GM18907 (cell line): ENCODE measurements around the gene GTF2IRD2.
"Not testable (repeated sequence)": the region's sequence is repeated elsewhere in the genome, so short reads cannot be mapped to it uniquely, and the experiment has no call there.

ENCODE experiments used
- ATAC-seq: cut with Tn5 transposase; IDR thresholded peaks from one replicate; pipeline ENCODE4 v1.9.1; 2021; ENCODE audit warnings: mild to moderate bottlenecking, moderate library complexity; ENCODE audit not compliant: unreplicated experiment

GTF2IRD2 gene

DNA sequence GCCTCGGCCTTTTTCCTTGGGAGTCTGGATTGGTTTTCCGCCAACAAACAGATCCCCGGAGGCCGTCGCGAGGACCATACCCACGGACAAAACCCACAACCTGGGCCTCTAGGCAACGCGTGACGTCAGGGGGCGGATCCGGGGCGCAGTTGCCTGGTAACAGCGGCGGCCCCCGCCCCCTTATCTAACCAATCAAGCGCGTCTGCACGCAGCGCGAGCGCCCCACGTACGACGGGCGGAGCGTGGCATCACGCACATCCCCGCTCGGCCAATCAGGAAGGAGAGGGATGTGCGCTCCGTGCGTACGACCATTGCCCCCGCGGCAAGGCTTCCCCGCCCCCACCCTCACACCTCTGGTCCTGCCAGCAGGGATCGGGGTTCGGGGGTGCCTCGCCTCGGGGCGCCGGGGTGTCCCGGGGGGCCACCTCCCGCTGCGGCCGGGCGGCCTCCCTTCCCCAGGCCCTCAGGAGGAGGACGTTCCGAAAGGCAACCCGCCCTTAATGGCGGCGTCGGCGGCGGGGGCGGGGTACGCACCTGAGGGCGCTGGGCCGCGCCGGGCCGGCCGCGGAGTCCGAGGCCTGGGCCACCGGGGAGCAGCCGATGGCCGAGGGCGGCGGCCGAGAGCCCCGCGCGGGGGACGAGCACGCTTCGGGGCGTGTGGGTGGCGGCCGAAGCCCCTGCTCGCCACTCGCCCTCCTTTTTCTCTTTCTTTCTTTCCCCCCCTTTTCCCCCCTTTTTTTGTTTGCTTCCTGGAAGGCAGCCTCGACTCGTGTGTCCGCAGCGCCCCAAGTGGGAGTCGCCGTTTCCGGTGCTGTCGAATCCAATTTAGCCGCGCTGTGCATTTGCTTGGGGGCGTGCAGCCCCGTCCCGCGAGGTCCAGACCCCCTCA, at the start of gene GTF2IRD2:
Gene GTF2IRD2, minus strand, starts transcription at position 773 of the 889 bp plus-strand sequence. CDS start 15,227 bp downstream, outside the sequence.
- ATAC-seq: peak; percentile 85

DNA sequence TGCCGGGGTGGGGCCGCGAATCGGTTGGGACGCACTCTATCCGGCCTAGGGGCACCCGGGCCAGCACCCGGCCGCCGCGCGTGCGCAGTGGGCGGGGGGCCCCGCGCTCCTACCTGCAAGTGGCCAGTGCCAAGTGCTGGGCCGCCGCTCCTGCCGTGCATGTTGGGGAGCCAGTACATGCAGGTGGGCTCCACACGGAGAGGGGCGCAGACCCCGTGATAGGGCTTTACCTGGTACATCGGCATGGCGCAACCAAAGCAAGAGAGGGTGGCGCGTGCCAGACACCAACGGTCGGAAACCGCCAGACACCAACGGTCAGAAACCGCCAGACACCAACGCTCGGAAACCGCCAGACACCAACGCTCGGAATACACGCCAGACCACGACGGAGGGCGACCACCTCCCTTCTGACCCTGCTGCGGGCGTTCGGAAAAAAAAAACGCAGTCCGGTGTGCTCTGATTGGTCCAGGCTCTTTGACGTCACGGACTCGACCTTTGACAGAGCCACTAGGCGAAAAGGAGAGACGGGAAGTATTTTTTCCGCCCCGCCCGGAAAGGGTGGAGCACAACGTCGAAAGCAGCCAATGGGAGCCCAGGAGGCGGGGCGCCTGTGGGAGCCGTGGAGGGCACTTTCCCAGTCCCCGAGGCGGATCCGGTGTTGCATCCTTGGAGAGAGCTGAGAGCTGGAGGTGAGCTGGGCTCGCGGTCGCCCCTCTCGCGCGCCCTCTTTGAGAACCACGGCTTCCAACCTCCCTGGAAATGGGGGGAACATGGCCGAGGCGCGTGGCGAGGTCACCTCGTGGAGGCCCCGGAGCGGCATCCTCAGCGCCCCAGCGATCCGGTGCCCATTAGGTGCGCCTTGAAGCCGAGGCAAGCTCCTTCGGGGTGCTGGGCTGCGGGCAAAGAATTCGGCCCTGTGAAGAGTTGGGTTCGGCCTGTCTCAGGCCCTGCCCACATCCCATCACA, 39.0 kb upstream of the GTF2IRD2 start:
- peak; percentile 73 for ATAC-seq

DNA sequence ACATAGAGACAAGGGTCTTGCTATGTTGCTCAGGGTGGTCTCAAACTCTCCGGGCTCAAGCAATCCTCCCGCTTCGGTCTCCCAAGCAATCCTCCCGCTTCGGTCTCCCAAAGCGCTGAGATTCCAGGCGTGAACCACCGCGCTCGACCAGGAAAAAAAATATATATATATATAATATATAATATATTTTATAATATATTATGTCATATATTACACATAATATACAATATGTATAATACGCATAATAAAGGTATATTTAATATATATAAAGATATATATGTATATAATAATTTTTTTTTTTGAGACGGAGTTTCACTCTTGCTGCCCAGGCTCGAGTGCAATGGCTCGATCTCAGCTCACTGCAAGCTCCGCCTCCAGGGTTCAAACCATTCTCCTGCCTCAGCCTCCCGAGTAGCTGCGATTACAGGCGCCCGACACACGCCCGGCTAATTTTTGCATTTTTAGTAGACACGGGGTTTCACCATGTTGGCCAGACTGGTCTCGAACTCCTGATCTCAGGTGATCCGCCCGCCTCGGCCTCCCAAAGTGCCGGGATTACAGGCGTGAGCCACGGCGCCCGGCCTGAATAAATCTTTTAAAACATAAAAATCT, 38.2 kb upstream of the GTF2IRD2 start:
- not testable (repeated sequence) for ATAC-seq

DNA sequence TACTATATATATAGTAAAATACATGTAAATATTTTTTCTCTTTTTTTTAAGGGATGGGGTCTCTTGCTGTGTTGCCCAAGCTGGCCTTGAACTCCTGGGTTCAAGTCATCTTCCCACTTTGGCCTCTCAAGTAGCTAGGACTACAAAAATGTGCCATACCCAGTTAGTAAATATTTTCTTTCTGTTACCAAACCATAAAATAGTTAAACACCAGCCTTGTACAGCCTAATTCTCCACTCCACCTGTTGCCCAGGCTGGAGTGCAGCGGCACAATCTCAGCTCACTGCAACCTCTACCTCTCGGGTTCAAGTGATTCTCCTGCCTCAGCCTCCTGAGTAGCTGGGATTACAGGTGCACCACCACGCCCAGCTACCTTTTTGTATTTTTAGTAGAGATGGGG, 33.9 kb upstream of the GTF2IRD2 start:
- ATAC-seq: not testable (repeated sequence)

DNA sequence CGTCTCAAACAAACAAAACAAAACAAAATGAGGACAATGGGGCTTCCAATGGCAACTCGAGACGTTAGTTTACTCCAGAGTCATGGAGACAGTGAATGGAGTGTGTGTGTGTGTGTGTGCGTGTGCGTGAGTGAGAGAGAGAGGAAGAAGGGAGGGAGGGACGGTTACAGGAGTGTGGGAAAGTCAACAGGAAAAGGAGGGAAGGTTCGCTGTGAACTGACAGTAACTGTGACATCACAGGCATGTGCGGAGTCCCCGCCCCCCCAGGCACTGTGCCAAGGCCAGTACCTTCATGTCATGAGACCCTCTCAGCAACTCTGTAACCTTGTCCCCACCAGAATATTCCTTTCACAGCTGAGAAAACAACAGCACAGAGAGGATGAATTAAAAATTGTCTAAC, 30.7 kb upstream of the GTF2IRD2 start:
- not testable (repeated sequence) for ATAC-seq

DNA sequence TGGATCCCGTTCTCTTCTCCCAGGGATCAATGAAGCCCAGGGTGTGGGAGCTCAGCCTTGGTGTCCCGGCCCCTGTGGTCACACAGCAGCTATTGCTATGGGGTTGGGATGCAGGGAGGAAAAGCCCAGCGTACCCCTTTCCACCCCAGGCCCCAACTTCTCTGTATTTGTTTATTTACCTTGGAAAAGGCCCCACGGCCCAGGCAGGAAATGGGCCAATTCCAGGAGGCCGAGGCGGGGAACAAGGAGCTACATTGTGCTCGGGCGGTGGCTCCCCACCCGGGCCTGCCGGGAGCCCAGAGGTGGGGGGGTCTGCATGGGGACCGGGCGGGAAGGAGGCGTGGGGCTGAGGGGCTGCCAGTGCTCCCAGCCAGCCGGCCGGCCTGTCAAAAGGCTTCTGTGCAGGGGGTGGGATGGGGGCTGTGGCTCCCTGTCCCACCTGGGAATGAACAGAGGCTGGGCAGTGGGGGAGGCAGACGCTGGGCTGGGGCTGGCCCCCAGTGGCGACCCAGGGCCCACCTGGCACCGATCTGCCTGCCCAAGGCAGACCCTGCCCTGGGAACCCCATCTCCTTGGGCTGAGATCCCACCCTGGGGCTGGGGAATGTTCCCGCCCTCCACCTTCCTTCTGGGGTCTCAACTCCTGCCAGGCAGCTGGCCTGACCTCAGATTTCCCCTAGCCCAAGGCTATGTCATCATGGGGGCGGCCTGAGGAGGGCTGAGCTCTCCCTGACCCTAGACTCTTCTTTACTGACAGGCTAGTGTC, 23.5 kb upstream of the GTF2IRD2 start:
- ATAC-seq: not testable (repeated sequence)

DNA sequence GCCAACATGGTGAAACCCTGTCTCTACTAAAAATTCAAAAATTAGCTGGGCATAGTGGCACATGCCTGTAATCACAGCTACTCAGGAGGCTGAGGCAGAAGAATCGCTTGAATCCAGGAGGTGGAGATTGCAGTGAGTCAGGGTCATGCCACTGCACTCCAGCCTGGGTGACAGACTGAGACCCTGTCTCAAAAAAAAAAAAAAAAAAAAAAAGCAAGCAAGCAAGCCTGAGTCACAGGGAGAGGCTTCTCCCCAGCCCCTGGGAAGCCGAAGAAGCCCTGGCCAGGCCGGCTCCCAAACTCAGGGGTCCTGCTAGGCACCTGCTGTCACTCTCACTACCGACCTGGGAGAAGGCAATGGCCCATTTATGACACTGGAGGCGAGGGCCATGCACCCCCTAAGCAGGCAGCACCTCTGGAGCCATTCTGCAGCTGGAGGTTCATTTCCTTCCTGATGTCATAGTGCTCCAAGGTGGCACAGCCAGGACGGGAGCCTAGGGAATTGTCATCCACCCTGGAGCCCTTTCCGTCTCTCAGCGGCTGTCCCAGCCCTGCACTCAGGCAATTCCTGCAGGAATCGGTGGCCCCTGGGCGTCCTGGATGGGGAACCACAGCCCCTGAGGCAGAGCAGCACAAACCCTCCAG, 22.8 kb upstream of the GTF2IRD2 start:
- not testable (repeated sequence) for ATAC-seq

DNA sequence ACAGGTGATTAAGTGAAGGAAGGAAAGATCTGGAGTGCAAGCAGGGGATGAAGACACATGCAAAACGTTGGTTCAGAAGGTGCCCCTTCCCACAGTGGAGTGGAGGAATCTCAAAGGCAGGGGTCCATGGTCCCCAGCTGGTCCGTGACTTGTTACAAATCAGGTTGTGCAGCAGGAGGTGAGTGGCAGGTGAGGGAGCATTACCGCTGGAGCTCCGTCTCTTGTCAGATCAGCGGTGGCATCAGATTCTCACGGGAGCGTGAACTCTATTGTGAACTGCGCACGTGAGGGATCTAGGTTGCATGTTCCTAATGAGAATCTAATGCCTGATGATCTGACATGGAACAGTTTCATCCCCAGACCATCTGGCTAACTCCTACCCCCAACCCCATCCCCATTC, 21.1 kb upstream of the GTF2IRD2 start:
- ATAC-seq: not testable (repeated sequence)

DNA sequence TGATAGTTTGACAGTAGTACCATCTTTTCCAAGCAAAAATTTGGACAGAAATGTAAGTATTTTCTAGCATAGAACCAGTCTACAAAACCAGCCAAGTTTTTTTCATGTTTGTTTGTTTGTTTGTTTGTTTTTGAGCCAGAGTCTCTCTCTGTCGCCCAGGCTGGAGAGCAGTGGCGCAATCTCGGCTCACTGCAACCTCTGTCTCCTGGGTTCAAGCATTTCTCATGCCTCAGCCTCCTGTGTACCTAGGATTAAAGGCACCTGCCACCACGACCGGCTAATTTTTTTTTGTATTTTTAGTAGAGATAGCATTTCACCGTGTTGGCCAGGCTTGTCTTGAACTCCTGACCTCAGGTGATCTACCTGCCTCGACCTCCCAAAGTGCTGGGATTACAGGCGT, 14.4 kb upstream of the GTF2IRD2 start:
- ATAC-seq: not testable (repeated sequence)

DNA sequence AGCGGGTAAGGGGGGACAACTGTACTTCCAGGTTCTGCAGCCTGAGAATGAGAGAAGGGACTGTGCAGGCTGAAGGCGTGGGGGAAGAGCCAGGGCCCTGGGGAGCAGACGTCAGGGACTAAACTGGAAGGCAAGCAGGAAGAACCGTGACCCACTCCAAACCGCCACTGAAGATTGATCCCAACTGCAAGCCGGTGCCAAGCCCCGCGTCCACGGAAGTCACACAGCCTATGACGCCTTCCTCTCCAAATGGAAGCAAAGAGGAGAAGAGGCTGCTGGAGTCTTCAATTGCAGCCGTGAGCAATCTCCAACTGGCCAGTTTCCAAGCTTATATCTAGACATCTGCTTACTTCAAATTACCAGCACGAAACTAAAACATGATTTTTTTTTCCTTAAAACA, 1.6 kb downstream of the GTF2IRD2 start:
- ATAC-seq: not testable (repeated sequence)

DNA sequence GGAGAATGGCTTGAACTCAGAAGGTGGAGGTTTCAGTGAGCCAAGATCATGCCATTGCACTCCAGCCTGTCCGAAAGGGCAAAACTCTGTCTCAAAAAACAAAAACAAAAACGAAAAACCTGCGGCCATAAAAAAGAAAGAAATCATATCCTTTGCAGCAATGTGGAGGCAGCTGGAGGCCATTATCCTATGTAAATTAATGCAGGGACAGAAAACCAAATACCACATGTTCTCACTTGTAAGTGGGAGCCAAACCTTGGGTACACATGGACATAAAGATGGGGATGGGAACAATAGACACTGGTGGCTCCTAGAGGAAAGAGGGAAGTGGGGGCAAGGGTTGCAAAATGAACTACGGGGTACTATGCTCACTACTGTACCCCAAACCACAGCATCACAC, 21.0 kb downstream of the GTF2IRD2 start:
- ATAC-seq: not testable (repeated sequence)

DNA sequence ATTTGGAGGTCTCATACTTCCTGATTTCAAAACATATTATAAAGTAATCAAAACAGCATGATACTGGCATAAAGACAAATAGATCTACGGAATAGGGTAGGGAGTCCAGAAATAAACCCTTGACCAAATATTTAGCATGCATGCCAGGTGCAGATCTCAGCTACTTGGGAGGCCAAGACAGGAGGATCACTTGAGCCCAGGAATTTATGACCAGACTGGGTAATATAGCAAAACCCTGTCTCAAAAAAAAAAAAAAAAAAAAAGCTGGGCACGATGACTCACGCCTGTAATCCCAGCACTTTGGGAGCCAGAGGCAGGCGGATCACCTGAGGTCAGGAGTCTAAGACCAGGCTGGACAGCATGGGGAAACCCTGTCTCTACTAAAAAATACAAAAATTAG, 21.4 kb downstream of the GTF2IRD2 start:
- not testable (repeated sequence) for ATAC-seq

DNA sequence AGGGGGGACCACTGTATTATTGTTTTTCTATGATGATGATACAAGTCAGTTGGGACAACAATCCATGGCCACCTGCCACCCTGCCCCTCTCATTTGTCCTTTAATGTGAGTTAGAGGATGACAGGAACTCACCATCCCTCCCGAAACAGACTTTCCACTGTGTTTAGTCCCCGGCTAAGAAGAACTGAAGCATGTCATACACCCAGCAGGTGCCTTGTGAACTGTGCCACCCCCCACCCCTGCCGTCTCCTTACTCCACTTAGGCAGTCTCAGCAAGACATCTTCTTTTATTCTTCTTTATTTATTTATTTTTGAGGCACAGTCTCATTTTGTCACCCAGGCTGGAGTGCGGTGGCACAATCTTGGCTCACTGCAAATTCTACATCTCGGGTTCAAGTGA, 30.1 kb downstream of the GTF2IRD2 start:
- ATAC-seq: not testable (repeated sequence)

DNA sequence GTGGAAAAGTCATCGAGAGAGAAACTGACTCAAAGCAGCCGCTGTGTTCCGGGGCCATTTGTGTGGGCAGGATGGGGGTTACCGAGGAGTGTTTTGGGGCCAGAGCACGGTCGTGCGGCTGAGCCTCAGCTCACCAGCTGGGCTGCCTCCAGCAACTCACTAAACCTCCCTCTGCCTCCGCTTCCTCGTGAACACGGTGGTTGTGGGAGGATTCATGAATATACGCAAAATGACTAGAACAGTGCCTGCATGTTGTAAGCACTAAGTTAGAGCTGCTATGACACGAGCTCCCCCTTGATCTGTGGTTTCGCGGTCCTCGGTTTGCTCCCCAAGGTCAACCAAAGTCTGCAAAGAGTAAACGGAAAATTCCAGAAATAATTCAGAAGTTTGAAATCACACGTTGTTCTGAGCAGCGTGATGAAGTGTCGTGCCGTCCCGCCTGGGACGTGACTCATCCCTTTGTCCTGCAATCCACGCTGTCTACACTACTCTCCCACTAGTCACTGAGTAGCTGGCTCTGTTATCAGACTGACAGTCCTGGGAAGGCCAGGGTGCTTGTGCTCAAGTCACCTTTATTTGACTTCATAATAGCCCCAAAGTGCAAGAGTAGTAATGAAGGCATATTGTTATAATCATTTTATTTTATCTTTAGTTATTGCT, 31.1 kb downstream of the GTF2IRD2 start:
- ATAC-seq: peak; percentile 81

DNA sequence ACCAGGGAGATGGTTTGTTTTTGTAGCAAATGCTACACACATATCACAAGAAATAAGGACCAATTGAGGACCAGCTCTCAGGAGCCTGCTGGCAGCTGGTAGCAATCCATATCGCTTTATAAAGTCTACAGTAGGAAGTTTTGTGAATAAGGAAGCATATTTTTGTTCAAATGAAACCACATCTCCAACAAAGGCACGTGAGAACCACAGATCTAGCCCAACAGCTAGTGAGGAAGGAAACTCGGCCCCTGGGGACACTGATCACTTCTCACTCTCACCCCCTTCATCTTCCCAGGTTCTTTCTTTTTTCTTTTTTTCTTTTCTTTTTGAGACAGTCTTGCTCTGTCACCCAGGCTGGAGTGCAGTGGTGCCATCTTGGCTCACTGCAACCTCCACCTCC, 35.5 kb downstream of the GTF2IRD2 start:
- not testable (repeated sequence) for ATAC-seq

DNA sequence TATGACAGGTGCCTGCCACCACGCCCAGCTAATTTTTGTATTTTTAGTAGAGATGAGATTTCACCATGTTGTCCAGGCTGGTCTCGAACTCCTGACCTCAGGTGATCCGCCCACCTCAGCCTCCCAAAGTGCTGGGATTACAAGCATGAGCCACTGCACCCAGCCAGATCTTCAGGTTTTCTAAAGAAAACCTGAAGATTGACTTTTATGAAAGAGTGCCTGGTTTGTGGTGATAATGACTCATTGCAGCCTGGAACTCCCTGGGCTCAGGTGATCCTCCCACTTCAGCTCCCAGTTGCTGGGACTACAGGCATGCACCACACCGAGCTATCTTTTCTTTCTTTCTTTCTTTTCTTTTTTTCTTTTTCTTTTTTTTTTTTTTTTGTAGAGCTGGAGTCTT, 52.8 kb downstream of the GTF2IRD2 start:
- ATAC-seq: not testable (repeated sequence)

DNA sequence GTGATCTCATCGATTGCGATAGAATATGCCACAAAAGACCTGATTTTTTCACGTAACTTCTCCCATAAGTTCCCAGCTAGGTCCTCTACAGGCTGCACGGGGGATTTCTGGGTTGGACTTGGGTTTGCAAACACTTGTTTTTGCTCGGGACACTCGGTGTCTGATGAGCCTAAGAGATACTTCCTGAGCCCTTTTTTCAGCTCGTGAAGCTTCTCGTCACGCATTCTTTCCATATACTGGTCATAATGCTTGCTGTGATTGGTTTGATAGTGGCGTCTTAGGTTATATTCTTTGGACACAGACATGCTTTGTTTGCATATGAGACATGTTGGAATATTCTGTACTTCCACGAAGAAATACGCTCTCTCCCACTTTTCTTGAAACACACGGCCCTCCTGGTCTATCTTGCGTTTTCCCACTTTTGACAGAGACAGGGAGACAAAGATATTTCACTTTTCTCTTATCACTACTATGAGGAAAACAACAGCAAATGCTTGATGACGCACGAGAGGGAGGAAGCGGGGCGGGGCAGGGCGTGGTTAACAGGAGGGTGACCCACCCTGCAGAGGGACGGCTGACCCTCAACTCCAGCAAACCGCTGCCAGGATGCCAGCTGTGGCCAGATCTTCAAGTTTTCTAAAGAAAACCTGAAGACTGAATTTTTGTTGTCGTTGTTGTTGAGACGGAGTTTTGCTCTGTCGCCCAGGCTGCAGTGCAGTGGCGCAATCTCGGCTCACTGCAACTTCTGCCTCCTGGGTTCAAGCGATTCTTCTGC, 53.4 kb downstream of the GTF2IRD2 start:
- ATAC-seq: not testable (repeated sequence)

DNA sequence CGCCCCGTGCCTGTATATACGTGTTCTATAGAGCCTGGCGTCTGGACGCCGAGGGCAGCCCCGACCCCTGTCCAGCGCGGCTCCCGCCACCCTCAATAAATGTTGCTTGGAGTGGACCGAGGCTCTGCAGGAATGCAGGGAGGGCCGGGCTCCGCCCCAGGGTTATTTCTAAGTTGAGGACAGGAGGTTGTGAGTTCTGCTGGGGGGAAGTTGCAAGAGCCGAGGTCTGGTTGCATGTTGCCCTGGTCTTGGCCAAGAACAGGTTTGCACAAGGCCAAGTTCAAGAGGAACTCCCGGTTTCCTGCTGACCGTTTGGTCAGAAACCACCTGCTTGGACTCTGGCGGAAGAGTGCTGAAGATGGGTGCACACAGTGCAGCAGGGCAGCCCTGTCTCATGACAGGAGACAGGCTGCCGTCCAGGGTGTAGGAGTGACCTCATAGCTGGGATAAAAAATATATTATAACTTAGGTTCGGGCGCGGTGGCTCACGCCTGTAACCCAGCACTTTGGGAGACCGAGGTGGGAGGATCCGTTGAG, 62.1 kb downstream of the GTF2IRD2 start:
- ATAC-seq: not testable (repeated sequence)
